Measurements from ENCODE around the gene AGMO.
"Not testable (repeated sequence)": the region's sequence is repeated elsewhere in the genome, so short reads cannot be mapped to it uniquely, and the experiment has no call there.

AGMO gene

DNA sequence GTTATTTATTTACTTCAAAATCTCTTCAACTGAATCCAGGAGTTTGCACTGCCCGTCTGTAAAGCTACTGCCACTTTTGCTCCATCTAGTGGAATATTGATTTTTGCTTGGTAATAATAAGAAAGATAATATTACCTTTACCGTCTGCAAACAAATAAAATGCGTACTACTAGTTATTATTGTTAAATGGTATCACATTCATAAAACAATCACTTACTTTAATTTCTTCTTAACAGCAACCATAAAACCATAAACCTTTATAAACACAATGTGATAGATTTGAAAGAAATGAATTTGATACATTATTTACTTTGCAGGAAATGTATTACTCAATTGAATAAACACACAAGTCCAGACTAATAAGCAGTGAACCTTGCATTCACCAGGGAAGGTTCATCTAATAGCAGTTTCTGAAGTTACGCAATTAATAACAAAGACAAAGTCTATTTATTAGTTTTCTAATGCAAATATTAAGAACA, 6.4 kb downstream of the AGMO start:
- no peak for DNase-seq (ENCODE audit: low read depth)
- TF ChIP-seq, protein P1, sequence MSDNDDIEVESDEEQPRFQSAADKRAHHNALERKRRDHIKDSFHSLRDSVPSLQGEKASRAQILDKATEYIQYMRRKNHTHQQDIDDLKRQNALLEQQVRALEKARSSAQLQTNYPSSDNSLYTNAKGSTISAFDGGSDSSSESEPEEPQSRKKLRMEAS (IDR thresholded peaks at IDR 0.05; ENCODE audit: low read depth, low read length): no peak
- no peak for TF ChIP-seq POLR2A (IDR thresholded peaks at IDR 0.05; ENCODE audit: extremely low read depth, insufficient read length)
- TF ChIP-seq, protein P2, sequence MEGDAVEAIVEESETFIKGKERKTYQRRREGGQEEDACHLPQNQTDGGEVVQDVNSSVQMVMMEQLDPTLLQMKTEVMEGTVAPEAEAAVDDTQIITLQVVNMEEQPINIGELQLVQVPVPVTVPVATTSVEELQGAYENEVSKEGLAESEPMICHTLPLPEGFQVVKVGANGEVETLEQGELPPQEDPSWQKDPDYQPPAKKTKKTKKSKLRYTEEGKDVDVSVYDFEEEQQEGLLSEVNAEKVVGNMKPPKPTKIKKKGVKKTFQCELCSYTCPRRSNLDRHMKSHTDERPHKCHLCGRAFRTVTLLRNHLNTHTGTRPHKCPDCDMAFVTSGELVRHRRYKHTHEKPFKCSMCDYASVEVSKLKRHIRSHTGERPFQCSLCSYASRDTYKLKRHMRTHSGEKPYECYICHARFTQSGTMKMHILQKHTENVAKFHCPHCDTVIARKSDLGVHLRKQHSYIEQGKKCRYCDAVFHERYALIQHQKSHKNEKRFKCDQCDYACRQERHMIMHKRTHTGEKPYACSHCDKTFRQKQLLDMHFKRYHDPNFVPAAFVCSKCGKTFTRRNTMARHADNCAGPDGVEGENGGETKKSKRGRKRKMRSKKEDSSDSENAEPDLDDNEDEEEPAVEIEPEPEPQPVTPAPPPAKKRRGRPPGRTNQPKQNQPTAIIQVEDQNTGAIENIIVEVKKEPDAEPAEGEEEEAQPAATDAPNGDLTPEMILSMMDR (IDR thresholded peaks at IDR 0.05; ENCODE audit: low read depth, low read length): no peak
- TF ChIP-seq MYC (IDR thresholded peaks at IDR 0.05; ENCODE audit: low read depth, low read length): no peak
- no peak overlapping the region for H3K4me3 ChIP-seq (ENCODE audit: low read depth, low read length)

DNA sequence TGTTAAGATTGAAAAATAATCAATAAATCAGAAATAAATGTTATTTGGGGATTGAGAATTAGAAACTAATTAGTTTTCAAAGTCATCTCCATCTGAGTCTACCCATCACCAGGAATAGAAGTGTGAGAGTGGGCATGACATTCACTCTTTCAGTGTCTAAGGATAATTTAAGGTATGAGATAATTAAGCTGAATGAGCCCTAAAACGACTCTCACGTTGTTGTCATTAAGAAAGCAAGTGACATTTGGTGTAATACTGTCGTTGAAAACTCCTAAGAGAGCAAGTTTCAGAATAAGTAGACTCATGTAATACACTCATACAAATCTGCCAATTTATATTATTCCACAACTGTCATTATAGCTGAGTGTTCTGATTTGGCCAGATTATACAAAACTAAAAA, 7.1 kb downstream of the AGMO start:
- TF ChIP-seq, protein P1 (IDR thresholded peaks at IDR 0.05; ENCODE audit: low read depth, low read length): no peak
- TF ChIP-seq MYC (IDR thresholded peaks at IDR 0.05; ENCODE audit: low read depth, low read length) (no peak), POLR2A (IDR thresholded peaks at IDR 0.05; ENCODE audit: extremely low read depth, insufficient read length) (no peak)
- TF ChIP-seq, protein P2 (IDR thresholded peaks at IDR 0.05; ENCODE audit: low read depth, low read length): no peak
- H3K4me3 ChIP-seq (ENCODE audit: low read depth, low read length): no peak overlapping the region
- no peak for DNase-seq (ENCODE audit: low read depth)

DNA sequence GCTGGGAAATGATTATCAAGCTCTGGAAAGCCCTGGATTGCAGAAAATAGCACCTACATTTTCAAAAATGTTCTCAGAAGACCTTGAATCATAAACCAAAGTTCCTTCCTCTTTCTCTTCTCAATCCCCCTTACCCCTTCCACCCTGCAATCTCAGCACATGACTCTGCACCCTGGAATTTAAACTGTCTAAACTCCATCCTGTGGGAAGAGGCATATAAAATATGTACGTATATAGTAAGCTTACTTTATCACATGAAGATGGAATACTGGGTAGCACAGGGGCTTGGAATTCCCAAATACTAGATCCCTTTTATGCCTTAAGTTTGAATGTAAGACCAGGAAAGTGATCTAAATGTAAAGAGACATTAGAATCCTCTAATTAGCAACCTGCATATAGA, 7.7 kb downstream of the AGMO start:
- TF ChIP-seq POLR2A (IDR thresholded peaks at IDR 0.05; ENCODE audit: extremely low read depth, insufficient read length) (no peak), MYC (IDR thresholded peaks at IDR 0.05; ENCODE audit: low read depth, low read length) (no peak)
- TF ChIP-seq, protein P2 (IDR thresholded peaks at IDR 0.05; ENCODE audit: low read depth, low read length): no peak
- TF ChIP-seq, protein P1 (IDR thresholded peaks at IDR 0.05; ENCODE audit: low read depth, low read length): no peak
- DNase-seq (ENCODE audit: low read depth): no peak
- H3K4me3 ChIP-seq (ENCODE audit: low read depth, low read length): no peak overlapping the region

DNA sequence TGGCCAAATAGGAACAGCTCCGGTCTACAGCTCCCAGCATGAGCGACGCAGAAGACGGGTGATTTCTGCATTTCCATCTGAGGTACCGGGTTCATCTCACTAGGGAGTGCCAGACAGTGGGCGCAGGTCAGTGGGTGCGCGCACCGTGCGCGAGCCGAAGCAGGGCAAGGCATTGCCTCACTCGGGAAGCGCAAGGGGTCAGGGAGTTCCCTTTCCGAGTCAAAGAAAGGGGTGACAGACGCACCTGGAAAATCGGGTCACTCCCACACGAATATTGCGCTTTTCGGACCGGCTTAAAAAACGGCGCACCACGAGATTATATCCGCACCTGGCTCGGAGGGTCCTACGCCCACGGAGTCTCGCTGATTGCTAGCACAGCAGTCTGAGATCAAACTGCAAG, 14.5 kb downstream of the AGMO start:
- DNase-seq (ENCODE audit: low read depth); H3K4me3 ChIP-seq (ENCODE audit: low read depth, low read length): not testable (repeated sequence)

DNA sequence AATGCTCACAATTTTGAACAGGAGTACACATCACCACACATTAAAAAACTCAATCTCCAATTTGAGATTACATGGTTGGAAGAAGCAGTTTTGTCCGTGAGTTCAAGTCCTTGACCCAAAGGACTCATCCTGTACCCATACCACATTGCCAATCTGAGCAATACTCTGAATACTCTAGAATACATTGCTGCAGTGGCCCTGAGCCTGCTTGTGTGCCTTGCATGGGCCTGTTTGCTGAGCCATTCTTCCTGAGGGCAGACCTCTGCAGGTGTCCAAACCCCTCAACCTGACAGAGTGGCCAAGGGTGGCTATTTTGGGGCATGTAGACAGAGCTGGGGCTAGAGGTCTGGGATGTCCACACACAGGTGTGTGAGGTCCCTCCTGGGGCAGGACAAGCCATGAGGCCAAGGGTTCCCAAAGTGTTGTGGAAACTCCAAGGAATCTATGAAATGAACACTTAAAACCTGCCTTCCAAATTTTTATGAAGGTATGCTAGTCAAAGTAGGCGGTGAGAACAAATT, 15.5 kb downstream of the AGMO start:
- DNase-seq (ENCODE audit: low read depth): no peak

DNA sequence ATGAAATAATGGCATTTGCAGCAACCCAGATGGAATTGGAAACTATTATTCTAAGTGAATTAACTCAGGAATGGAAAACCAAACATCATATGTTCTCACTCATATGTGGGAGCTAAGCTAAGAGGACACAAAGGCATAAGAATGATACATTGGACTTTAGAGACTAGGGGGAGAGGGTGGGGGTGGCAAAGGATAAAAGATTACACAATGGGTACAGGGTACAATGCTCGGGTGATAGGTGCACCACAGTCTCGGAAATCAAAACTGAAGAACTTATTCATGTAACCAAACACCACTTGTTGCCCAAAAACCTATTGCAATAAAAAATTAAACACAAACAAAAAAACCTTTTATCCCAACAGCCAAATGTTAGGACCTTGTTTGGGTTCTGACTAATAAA, 17.8 kb downstream of the AGMO start:
- no peak overlapping the region for H3K4me3 ChIP-seq (ENCODE audit: low read depth, low read length)
- no peak for DNase-seq (ENCODE audit: low read depth)
- TF ChIP-seq, protein P2 (IDR thresholded peaks at IDR 0.05; ENCODE audit: low read depth, low read length): no peak
- TF ChIP-seq, protein P1 (IDR thresholded peaks at IDR 0.05; ENCODE audit: low read depth, low read length): no peak
- TF ChIP-seq POLR2A (IDR thresholded peaks at IDR 0.05; ENCODE audit: extremely low read depth, insufficient read length) (no peak), MYC (IDR thresholded peaks at IDR 0.05; ENCODE audit: low read depth, low read length) (no peak)

More for the DNA sequence above, 15.5 kb downstream of the AGMO start:
- TF ChIP-seq POLR2A (IDR thresholded peaks at IDR 0.05; ENCODE audit: extremely low read depth, insufficient read length) (no peak), MYC (IDR thresholded peaks at IDR 0.05; ENCODE audit: low read depth, low read length) (no peak)
- TF ChIP-seq, protein P2 (IDR thresholded peaks at IDR 0.05; ENCODE audit: low read depth, low read length): no peak
- TF ChIP-seq, protein P1 (IDR thresholded peaks at IDR 0.05; ENCODE audit: low read depth, low read length): no peak
- H3K4me3 ChIP-seq (ENCODE audit: low read depth, low read length): no peak overlapping the region
